MG63 (cell line): ENCODE results near the gene LRTM2. TPM values are rescaled to one million over a fixed set of nuclear protein-coding genes. Genes with fewer than 3 reads are reported as not detected.

Source experiments
- DNase-seq: peaks from one replicate; pipeline ENCODE4 v3.0.0-alpha.2; 2020
- H3K27me3 ChIP-seq: fragments of 250-450 bp; sonication (Bioruptor Pico); 2 replicates; pipeline ENCODE4 v1.5.1; 2020; ENCODE audit warnings: mild to moderate bottlenecking, moderate library complexity
- H3K36me3 ChIP-seq: fragments of 250-450 bp; sonication (Bioruptor Pico); 2 replicates; pipeline ENCODE4 v1.5.1; 2020; ENCODE audit warnings: mild to moderate bottlenecking, moderate library complexity
- H3K4me3 ChIP-seq: fragments of 250-450 bp; sonication (Bioruptor Pico); 2 replicates; pipeline ENCODE4 v1.5.1; 2020; ENCODE audit warnings: mild to moderate bottlenecking, moderate library complexity
- H3K9me3 ChIP-seq: fragments of 250-450 bp; sonication (Bioruptor Pico); 2 replicates; pipeline ENCODE4 v1.5.1; 2020; ENCODE audit warnings: mild to moderate bottlenecking, moderate library complexity
- total RNA-seq: library from RNA; depleted of rRNA; stranded (reverse); fragments of >200 nt; shearing (Covaris generic); gene quantifications from 2 replicates; pipeline ENCODE4 v1.2.3, GENCODE V29; 2014; ENCODE audit warnings: low replicate concordance; rRNA removed

Gene LRTM2
- total RNA-seq, 1 experiment from 2014 or later = not detected

- H3K27me3 ChIP-seq = no peaks in the 10 kb centered on the region
- H3K4me3 ChIP-seq = no peak overlapping the region
- no peaks in the 10 kb centered on the region for H3K9me3 ChIP-seq
- DNase-seq = no peak
- no peaks in the 10 kb centered on the region for H3K36me3 ChIP-seq
These were observed 58.3 kb downstream of the LRTM2 start for GRCh38 chr12:1878695-1879094.

GRCh38 chr12:1879633-1880032, 59.3 kb downstream of the LRTM2 start:
- no peaks in the 10 kb centered on the region for H3K36me3 ChIP-seq
- H3K27me3 ChIP-seq = no peaks in the 10 kb centered on the region
- no peak for DNase-seq
- no peak overlapping the region for H3K4me3 ChIP-seq
- no peaks in the 10 kb centered on the region for H3K9me3 ChIP-seq

- no peaks in the 10 kb centered on the region for H3K36me3 ChIP-seq
- no peak for DNase-seq
- H3K27me3 ChIP-seq = no peaks in the 10 kb centered on the region
- no peaks in the 10 kb centered on the region for H3K9me3 ChIP-seq
- H3K4me3 ChIP-seq = no peak overlapping the region
These were observed 59.9 kb downstream of the LRTM2 start for GRCh38 chr12:1880153-1880845.

- DNase-seq = no peak
- Histone ChIP-seq H3K36me3 (no peaks in the 10 kb centered on the region), H3K9me3 (no peaks in the 10 kb centered on the region), H3K4me3 (no peak overlapping the region), H3K27me3 (no peaks in the 10 kb centered on the region)
These were observed 60.5 kb downstream of the LRTM2 start for GRCh38 chr12:1880876-1881275.

- DNase-seq = no peak
- H3K9me3 ChIP-seq = no peaks in the 10 kb centered on the region
- no peaks in the 10 kb centered on the region for H3K27me3 ChIP-seq
- H3K4me3 ChIP-seq = no peak overlapping the region
- H3K36me3 ChIP-seq = no peaks in the 10 kb centered on the region
These were observed 60.9 kb downstream of the LRTM2 start for GRCh38 chr12:1881301-1881700.

- Histone ChIP-seq H3K36me3 (no peaks in the 10 kb centered on the region), H3K27me3 (no peaks in the 10 kb centered on the region), H3K4me3 (no peak overlapping the region), H3K9me3 (no peaks in the 10 kb centered on the region)
- no peak for DNase-seq
These were observed 61.6 kb downstream of the LRTM2 start for GRCh38 chr12:1881936-1882335.

- DNase-seq = no peak
- Histone ChIP-seq H3K27me3 (no peaks in the 10 kb centered on the region), H3K4me3 (no peak overlapping the region), H3K36me3 (no peaks in the 10 kb centered on the region), H3K9me3 (no peaks in the 10 kb centered on the region)
These were observed 62.0 kb downstream of the LRTM2 start for GRCh38 chr12:1882405-1882804.

- DNase-seq = no peak
These were observed 62.6 kb downstream of the LRTM2 start for GRCh38 chr12:1882850-1883470.

GRCh38 chr12:1883513-1883912, 63.1 kb downstream of the LRTM2 start:
- H3K9me3 ChIP-seq = no peaks in the 10 kb centered on the region
- H3K27me3 ChIP-seq = no peaks in the 10 kb centered on the region
- DNase-seq = no peak
- H3K4me3 ChIP-seq = no peak overlapping the region
- H3K36me3 ChIP-seq = no peaks in the 10 kb centered on the region

More at GRCh38 chr12:1882850-1883470, 62.6 kb downstream of the LRTM2 start:
- Histone ChIP-seq H3K4me3 (no peak overlapping the region), H3K27me3 (no peaks in the 10 kb centered on the region), H3K9me3 (no peaks in the 10 kb centered on the region), H3K36me3 (no peaks in the 10 kb centered on the region)

- H3K9me3 ChIP-seq = no peaks in the 10 kb centered on the region
These were observed 64.3 kb downstream of the LRTM2 start for GRCh38 chr12:1884651-1885050.

GRCh38 chr12:1885082-1885596, 64.8 kb downstream of the LRTM2 start:
- H3K27me3 ChIP-seq = no peaks in the 10 kb centered on the region
- H3K9me3 ChIP-seq = no peaks in the 10 kb centered on the region
- DNase-seq = no peak
- no peaks in the 10 kb centered on the region for H3K36me3 ChIP-seq
- H3K4me3 ChIP-seq = no peak overlapping the region

More at GRCh38 chr12:1884651-1885050, 64.3 kb downstream of the LRTM2 start:
- Histone ChIP-seq H3K27me3 (no peaks in the 10 kb centered on the region), H3K36me3 (no peaks in the 10 kb centered on the region), H3K4me3 (no peak overlapping the region)
- no peak for DNase-seq

GRCh38 chr12:1885599-1886245, 65.4 kb downstream of the LRTM2 start:
- Histone ChIP-seq H3K9me3 (no peaks in the 10 kb centered on the region), H3K27me3 (no peaks in the 10 kb centered on the region)
- DNase-seq = no peak

More at GRCh38 chr12:1885599-1886245, 65.4 kb downstream of the LRTM2 start:
- H3K4me3 ChIP-seq = no peak overlapping the region
- no peaks in the 10 kb centered on the region for H3K36me3 ChIP-seq

Other genes with a start within 250 kb of the LRTM2 start
- gene FBXL14, start 226.0 kb upstream of the LRTM2 start, total RNA-seq = 9.1 and 11.9 TPM in 2 replicates
- gene WNT5B, start 191.3 kb upstream of the LRTM2 start, total RNA-seq = 208 and 341 TPM in 2 replicates
- 41.6 and 50.4 TPM in 2 replicates for gene ADIPOR2, start 129.5 kb upstream of the LRTM2 start, total RNA-seq
- gene CACNA2D4, start 98.1 kb downstream of the LRTM2 start, total RNA-seq = 0.91 and 1.4 TPM in 2 replicates
- 1.5 and 5.1 TPM in 2 replicates for gene DCP1B, start 183.9 kb downstream of the LRTM2 start, total RNA-seq
- 1.4 and 37.7 TPM in 2 replicates for gene CACNA1C, start 232.4 kb downstream of the LRTM2 start, total RNA-seq